HG02610 (cell line): ENCODE data around the gene MCF2L.

Source experiments
- ATAC-seq: cut with Tn5 transposase; IDR thresholded peaks from one replicate; pipeline ENCODE4 v1.9.1; 2021; ENCODE audit warnings: mild to moderate bottlenecking, moderate library complexity; ENCODE audit not compliant: unreplicated experiment

Gene MCF2L

GRCh38 chr13:113062691-113063090, 93.7 kb downstream of the MCF2L start:
- ATAC-seq = no peak

- no peak for ATAC-seq
Observed at GRCh38 chr13:113063091-113063491, 94.1 kb downstream of the MCF2L start.

- ATAC-seq = no peak
Observed at GRCh38 chr13:113064000-113064533, 95.1 kb downstream of the MCF2L start.

GRCh38 chr13:113064534-113065405, 95.8 kb downstream of the MCF2L start:
- no peak for ATAC-seq

- no peak for ATAC-seq
Observed at GRCh38 chr13:113065406-113066141, 96.6 kb downstream of the MCF2L start.

- ATAC-seq = no peak
Observed at GRCh38 chr13:113066142-113066455, 97.1 kb downstream of the MCF2L start.

- ATAC-seq = no peak
Observed at GRCh38 chr13:113066746-113067145, 97.7 kb downstream of the MCF2L start.

- no peak for ATAC-seq
Observed at GRCh38 chr13:113069861-113070805, 101.1 kb downstream of the MCF2L start.

- ATAC-seq = no peak
Observed at GRCh38 chr13:113070855-113071254, 101.8 kb downstream of the MCF2L start.

- no peak for ATAC-seq
Observed at GRCh38 chr13:113072376-113072775, 103.4 kb downstream of the MCF2L start.

- no peak for ATAC-seq
Observed at GRCh38 chr13:113073942-113074341, 104.9 kb downstream of the MCF2L start.

- ATAC-seq = no peak
Observed at GRCh38 chr13:113074401-113074800, 105.4 kb downstream of the MCF2L start.

- no peak for ATAC-seq
Observed at GRCh38 chr13:113074876-113075275, 105.9 kb downstream of the MCF2L start.

- no peak for ATAC-seq
Observed at GRCh38 chr13:113075711-113076110, 106.7 kb downstream of the MCF2L start.

GRCh38 chr13:113076681-113077401, 107.8 kb downstream of the MCF2L start:
- no peak for ATAC-seq

GRCh38 chr13:113077566-113077952, 108.5 kb downstream of the MCF2L start:
- ATAC-seq = no peak

GRCh38 chr13:113077953-113078901, 109.2 kb downstream of the MCF2L start:
- ATAC-seq = no peak

GRCh38 chr13:113078902-113079780, 110.1 kb downstream of the MCF2L start:
- ATAC-seq = no peak
